Left renal cortex interstitium (tissue), 4 donors: ENCODE data around the gene CDK10. TPM values are rescaled to one million over a fixed set of nuclear protein-coding genes. Genes with fewer than 3 reads are reported as not detected.
A peak's percentile ranks its signal among the peaks of the same experiment; 100 is the strongest.
"Not testable (repeated sequence)": the region's sequence is repeated elsewhere in the genome, so short reads cannot be mapped to it uniquely, and the experiment has no call there.

Experiments used
- DNase-seq, 4 donors: peaks; one replicate each; pipeline ENCODE4 v3.0.0-alpha.2; 2013; ENCODE audit warnings: low read depth in 4 of 4, low spot score in 2 of 4, missing footprints in 1 of 4
- polyA plus RNA-seq, 4 donors: library from polyadenylated mRNA; unstranded; fragments of 120-200 nt; gene quantifications; one replicate each; pipeline ENCODE4 v1.2.1, GENCODE V29; 2013; ENCODE audit not compliant: insufficient read length in 4 of 4

Gene CDK10
- polyA plus RNA-seq, 4 donors = 87.1 to 165 (median 121) TPM

DNA sequence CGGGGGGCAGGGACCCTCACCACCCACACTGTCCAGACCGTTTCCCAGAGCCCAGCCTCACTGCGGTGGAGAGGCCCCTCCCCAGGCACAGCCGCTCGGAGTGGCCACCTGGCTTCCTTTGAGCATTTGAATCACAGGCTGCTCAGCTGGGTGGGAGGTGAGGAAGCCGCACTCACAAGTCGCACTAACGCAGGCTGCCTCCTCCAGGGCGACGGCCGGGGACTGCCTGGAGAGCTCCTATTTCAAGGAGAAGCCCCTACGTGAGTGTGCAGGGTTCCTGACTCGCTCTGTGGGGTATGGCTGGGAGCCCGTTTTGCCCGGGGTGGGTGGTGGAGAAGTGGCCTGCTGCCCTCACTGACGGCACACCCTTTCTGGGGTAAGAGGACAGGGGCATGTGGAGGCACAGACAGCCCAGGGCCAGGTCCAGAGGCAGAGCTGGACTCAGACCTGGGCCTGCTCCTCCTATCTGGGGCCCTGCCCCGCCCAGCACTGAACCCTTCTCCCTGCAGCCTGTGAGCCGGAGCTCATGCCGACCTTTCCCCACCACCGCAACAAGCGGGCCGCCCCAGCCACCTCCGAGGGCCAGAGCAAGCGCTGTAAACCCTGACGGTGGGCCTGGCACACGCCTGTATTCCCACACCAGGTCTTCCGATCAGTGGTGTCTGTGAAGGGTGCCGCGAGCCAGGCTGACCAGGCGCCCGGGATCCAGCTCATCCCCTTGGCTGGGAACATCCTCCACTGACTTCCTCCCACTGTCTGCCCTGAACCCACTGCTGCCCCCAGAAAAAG is 8.8 kb downstream of the CDK10 start:
- no peak for DNase-seq

DNA sequence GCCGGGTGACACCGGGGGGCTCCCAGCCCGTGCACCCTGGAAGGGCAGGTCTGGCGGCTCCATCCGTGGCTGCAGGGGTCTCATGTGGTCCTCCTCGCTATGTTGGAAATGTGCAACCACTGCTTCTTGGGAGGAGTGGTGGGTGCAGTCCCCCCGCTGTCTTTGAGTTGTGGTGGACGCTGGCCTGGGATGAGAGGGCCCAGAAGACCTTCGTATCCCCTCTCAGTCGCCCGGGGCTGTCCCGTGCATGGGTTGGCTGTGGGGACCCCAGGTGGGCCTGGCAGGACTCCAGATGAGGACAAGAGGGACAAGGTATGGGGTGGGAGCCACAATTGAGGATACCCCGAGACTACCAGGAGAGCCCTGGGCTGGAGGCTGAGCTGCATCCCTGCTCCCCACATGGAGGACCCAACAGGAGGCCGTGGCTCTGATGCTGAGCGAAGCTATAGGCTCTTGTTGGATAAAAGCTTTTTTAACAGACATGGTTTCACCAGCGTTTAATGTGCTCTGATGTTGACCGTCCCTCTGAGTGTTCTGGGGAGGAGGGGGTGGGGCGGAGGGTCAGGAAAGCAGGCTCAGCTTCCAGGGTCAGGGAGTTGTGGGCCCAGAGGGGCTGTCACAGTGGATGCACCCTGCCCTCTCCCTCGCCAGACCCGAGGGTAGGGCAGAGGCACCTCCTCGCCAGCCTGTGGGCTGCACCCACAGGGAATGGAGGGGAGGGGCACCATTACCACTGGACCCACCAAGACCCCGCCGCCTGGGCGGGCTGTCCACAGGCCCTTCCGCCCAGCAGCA is 9.6 kb downstream of the CDK10 start:
- DNase-seq = no peak

DNA sequence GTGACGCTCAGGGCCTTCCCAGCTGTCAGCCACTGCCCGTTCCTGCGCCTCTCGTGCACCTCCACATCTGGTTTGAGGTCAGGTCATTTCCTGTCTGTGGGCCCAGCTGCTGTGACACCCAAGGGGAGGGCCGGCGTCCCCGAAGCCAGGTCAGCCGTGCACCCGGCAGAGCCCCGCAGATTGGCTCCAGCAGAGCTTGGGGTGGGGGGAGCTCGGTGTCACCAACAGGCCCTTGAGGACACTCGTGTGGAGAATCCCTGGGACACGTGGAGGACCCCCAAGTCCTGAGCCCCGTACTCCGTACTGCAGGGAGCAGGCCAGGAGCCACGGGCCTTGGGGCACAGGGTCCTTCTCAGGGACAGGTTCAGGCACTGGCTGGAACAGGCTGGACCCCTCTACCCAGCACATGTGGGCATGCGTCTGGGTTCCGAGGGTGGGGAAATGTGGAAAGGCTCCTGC is 10.2 kb downstream of the CDK10 start:
- no peak for DNase-seq

DNA sequence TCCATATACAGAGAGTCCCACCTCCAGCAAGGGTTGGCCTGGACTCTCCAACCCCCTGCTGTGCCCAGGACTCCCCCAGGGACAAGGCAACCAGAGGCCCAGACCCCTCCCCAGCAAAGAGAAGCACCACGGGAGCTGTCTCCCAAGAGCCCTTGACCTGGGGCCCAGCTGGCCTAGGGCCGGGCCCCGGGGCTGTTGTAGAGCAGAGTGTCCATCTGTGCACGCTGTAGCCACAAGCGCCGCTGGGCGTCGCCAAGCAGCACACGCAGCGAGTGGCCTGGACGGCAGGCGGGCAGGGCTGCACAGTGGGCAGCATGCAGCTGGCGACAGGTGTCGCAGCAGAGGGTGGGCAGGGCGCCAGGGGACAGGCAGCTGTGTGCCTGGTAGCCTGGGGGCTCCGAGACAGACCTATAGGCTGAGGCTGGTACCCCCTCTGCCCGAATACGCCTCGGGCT is 10.7 kb downstream of the CDK10 start:
- no peak for DNase-seq

DNA sequence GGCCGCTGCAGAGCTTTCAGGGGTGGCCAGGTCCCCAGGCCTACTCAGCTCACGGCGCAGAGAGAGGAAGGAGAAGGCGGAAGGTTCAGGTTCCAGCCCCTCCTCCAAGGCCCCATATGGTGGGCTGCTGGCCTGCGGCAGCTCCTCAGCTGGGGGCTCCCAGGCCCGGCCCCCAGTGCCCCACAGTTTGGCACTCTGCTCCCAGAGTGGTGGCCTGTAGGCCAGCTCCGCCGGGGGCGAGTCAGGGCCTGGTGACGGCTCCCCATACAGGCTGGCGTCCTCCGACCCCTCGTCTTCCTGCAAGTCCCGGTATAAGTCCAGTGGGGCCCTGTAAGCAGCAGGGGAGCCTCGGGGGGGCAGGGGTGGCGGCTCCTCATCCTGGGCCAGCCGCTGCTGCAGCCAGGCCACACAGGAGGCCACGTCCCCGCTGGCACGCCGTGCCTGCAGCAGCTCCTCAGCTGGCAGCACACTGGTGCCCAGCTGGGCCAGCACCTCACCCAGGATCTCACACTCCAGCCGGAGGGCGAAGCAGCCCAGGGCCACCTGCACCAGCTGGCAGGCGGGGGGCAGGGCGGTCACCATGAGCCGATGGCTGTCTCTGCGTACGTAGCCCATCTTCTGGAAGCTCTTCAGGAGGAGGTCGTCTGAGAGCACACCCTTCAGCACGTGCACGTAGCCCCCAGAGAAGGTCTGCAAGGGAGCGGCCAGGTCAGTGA is 11.3 kb downstream of the CDK10 start:
- no peak for DNase-seq

DNA sequence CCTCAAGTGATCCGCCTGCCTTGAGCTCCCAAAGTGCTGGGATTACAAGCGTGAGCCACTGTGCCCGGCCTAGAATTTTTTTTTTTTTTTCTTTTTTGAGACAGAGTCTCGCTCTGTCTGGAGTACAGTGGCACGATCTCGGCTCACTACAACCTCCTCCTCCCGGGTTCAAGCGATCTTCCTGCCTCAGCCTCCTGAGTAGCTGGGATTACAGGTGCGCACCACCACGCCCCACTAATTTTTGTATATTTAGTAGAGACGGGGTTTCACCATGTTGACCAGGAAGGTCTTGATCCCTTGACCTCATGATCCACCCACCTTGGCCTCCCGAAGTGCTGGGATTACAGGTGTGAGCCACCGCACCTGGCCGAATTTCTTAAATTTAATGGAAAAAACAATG is 12.2 kb downstream of the CDK10 start:
- not testable (repeated sequence) for DNase-seq

DNA sequence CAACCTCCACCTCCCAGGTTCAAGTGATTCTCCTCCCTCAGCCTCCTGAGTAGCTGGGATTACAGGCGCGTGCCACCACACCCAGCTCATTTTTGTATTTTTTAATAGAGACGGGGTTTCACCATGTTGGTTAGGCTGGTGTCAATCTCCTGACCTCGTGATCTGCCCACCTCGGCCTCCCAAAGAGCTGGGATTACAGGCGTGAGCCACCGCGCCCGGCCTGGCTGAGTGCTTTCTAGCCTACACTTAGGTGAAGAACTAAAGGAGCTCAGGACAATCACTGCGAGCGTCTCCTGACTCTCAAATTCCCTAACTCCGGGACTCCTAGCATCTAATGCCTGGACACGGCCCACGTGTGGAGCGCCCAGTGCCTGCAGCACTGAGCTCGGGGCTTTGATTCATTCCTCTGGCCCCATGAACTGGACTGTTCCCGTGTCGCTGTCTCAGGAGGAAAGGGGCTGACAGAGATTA is 13.2 kb downstream of the CDK10 start:
- not testable (repeated sequence) for DNase-seq

DNA sequence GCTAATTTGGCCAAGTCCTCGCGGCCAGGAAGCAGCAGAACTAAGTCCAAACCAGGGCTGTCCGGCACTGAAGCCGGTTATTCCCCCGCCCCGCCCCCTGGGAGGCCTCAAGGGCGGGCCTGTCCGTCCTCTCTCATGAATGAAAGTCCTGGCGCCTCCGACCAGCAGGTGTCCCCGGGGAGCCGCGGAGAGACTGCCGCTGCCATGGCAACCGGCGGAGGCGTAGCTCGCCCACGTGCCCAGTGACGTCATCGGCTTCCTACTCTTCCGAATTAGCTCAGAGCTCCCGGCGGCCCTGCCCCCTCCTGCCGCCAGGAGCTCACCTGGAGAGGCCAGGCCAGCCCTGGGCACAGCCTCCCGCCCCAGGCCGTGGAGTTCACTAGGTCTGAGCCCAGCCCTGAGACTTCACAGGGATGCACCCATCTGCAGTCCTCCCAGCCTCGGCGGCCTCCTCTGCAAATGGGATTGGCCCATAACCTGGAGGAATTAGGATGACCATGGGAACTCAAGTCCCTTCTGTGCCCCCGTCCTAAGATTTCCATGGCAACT is 13.7 kb downstream of the CDK10 start:
- DNase-seq = peak; percentile 80 to 96 (median 94)

DNA sequence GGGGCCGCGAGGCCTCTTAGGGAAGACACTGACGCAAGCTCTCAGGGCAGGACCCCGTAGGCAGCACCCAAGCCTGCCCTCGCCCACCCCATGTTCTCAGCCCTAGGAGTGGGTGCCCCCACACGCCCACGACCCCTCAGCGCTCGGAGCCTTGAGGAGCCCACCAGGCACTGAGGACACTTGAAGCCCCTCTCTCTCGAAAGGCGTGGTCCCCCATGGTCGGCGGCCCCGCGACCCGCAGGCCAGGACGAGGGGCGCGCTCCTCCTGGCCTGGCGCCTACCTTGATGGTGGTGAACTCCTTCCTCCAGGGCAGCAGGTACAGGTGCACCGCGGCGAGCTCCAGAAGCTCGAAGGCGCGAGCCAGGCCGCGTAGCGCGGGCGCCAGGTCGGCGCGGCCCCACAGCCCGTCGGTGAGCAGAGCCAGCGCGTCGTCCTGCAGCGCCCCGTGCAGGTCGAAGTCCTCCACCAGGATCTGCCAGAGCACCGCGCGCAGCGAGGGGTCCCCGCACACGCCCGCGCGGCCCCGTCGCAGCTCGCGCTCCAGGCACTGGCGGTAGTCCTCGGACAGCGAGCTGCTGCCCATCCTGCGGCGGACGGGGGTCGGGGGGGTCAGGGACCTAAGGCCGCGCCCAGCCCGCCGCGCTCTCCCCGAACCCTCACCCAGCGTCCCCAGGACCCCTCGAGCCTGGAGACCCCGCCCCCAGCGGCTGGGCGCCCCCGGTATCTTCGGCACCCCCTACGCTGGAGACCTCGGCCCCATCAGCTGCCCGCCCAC is 14.3 kb downstream of the CDK10 start:
- DNase-seq = no peak

DNA sequence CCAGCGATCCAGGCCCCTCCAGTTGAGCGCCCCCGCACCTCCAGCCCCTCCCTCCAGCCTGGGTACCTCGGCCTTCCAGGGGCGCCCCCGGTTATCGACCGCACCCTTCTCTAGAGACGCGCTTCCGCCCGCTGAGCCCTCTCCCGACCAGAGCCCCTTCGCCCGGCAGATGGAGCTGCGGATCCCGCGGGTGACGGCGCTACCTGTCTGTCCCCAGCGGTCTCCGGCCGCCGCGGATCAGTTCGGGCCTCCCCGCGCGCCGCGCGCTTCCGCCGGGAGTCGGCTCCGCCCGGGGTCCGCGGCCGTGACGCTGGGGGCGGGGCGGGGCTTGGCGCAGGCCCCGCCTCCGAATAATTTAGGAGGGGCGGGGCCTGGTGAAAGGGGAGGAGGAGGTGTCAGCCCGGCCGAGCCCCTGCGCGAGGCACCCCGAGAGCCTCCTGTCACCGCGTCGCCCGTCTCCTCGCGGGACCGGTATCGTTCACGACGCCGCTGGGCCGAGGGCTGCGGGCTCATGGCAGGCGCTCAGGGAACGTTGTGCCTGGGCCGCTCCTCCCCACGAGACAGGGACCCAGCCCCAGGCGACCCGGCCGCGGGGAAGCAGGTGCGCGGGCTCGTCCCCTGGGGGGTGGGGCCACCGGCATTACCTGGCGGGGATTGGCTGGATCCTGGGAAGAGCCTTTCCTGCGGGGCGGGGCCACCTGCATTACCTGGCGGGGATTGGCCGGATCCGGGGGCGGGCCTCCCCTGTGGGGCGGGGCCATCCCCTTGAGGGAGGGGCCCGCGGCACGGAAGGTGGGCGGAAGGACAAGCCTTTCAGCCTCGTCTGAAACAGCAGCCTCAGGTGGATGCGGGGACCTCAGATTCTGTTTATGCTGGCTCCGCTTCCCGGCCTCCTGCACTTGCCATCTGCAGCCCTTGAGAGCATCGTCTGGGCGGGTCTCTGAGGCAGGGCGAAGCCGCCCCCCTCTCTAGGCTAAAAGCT is 15.2 kb downstream of the CDK10 start, which contains the start of gene SPATA2L:
Gene SPATA2L (minus strand): TSS at position 281 of the 982 bp plus-strand sequence. CDS start 473 bp downstream, outside the sequence.
- peak in 3 of 4 donors; percentile 60 to 85 (median 84) for DNase-seq

DNA sequence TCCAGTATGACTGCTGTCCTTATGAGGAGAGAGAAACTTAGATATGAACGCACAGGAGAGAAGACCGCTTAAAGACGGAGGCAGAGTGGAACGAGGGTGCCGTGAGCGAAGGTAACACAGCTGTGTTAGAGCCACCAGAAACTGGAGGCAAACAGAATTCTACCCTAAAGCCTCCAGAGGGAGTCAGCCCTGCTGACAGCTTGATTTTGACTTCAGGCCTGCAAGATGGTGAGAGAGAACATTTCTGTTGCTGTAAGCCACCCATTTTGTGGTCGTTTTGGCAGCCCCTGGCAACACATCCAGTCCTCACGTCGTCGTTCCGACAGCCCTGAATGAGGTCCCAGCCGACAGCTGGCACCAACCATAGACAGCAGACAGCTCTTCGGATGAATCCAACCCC is 17.8 kb downstream of the CDK10 start:
- no peak for DNase-seq

DNA sequence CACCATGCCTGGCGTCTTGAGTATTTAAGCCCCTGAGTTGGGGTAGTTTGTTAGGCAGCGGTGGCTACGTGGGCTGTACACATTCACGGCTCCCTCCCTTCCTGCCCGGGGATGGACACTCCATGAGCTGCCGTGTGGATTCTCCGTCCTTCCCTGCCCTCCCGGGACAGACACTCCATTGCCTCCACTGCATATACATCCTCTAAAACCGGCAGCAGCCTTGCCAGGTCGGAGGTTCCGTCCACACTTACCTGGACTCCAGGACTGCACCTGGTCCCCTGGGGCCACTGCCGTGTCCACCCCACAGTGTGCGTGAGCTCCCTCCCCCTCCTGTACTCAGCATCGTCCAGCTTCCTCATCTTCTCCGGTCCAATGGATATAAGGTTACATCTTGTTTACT is 18.5 kb downstream of the CDK10 start:
- DNase-seq = no peak

DNA sequence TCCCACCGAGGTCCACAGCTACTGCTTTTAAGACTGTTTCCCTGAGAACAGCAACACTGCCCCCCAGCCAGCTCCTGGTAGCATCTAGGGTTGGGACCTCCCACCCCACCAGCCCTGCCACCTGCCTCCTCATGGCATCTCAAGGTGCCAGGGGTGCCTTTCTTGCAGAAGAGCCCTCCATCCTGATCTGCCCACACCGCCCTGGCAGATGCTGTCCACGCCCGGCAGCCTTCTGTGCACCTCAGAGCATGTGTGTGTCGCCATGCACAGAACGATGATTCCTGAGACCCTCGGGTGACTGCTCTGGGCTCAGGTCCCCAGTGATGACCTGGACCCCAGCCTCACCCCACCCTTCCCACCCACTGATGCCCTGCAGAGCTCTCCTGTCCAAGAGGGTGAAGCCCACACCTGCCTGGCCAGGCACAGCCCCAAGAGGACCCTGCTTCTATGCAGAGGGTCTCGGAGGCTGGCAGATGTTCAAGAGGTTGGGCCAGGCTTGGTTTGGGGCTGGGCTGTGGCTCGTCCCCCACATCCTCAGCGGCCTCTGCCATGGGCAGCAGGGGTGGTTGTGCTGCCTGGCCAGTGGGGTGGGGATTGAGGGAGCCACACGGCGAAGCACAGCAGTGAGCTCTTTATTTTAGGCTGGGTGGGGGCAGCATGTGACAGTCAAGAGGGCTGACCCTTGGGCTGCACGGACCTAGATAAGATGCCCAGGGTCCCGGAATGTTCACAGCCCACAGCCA is 20.2 kb downstream of the CDK10 start:
- DNase-seq = no peak

DNA sequence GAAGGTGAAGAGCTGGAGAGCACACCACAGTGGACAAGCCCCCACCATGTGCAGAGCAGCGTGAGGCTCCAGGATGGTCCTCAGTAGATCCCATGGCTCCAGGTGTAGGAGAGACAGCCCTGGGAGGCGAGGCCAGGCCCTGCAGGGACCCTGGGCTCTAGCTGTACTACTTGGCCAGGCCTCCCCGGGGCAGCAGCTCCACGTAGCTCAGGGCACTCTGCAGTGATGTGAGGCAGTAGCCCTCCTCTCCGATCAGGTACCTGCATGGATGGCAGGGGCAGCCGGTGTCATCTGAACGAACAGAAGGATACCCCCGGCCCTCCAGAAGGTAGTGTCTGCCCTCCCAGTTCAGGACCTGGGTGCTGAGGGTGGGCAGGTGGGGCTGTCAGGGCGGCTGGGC is 21.2 kb downstream of the CDK10 start:
- DNase-seq = no peak

DNA sequence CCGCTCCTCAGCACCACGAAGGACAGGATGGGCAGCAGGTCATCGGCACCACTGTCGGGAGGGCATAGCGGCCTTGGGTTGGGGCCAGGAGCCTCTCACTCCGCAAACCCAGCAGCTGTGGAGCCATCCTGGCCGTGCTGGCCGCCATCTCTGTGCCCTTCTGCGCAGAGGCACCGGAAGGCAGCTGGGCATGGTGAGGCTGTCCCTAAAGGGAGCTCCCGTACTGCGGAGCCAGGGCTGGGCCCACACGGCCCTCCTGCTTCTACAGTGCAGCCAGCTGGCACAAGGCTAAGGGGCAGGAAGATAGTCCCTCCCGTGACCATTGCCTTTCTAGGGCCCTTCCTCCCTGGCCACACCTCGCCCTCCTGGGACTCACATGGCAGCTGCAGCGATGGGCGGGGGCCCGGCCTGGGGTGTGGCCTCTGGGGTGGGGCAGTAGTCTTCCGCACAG is 22.0 kb downstream of the CDK10 start:
- no peak for DNase-seq

DNA sequence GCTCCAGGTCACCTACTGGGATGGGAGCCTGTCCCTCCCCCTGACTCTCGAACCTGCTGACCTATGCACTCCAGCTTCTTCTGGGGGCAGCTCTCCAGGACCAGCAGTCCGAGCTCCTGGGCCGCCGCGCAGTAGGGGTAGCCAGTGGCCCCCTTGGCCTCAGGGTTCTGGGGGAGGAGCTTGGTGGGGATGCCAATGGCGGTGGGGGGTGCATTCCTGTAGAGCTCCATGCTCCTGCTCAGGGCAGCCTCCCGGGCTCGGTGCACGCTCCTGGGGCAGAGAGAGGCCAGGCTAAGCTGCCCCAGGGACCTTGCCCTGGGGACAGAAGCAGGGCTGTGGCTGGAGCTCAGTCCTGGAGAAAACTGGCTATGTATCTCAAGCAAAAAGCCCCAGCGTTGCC is 22.7 kb downstream of the CDK10 start:
- DNase-seq = no peak

DNA sequence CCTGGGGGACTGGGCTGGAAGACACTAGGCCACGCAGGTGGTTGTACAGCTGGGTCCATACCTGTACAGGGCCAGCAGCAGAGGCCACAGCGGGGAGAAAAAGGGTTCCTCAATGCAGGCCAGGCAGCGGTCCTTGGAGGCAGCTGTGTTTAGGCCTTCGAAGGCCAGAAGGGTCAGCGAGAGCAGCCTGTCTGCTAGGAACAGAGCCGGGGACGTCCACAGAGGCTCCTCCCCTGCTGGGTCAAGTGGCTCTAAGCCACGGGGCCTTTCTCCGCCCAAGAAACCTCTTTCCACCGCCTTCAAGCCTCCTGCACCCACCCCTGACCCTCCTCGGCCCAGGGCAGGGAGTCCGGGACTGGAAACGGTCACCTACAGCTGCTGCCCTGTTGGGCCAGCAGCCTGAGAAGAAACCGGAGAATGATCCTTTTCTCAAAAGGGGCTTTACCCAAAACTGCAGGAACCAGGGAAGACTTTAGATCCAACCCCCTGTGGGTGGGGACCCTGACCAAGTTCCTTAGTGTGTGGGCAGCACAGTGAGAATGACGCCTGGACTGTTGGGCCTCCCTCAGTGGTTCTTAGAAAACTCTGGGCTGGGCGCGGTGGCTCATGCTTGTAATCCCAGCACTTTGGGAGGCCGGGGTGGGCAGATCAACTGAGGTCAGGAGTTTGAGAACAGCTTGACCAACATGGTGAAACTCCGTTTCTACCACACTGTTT is 23.4 kb downstream of the CDK10 start:
- no peak for DNase-seq
